Uterus (tissue), 2 donors: ENCODE data around the gene COPS8.

Experiments
- CTCF ChIP-seq, 4 experiments: fragments of 200-600 bp in 2 of 4; fragments of 450-650 bp in 2 of 4; sonication (generic) in 2 of 4; IDR thresholded peaks; one replicate each; pipeline ENCODE4 v1.5.1; 2016 to 2019; ENCODE audit warnings: antibody characterized with exemption in 4 of 4, mild to moderate bottlenecking in 2 of 4, moderate library complexity in 1 of 4
- POLR2A ChIP-seq, 2 donors: fragments of 450-650 bp; IDR thresholded peaks; one replicate each; pipeline ENCODE4 v1.6.1; 2016; ENCODE audit warnings: antibody characterized with exemption in 2 of 2, mild to moderate bottlenecking in 1 of 2, moderate library complexity in 1 of 2

GRCh38 chr2:237048595-237048994 lies 37.1 kb upstream of the COPS8 start:
- no peak for TF ChIP-seq POLR2A (IDR thresholded peaks at IDR 0.05)
- no peak for TF ChIP-seq CTCF (IDR thresholded peaks at IDR 0.05)
